Mammary epithelial cell (primary cell): Measurements from ENCODE around the gene TNFRSF18.

ENCODE experiments used
- CTCF ChIP-seq, 2 donors: IDR thresholded peaks in 1 of 2; conservative IDR thresholded peaks in 1 of 2; 2 replicates each; pipeline ENCODE4 v1.5.1; 2011 to 2012; ENCODE audit warnings: inconsistent platforms in 2 of 2, low read length in 2 of 2, mild to moderate bottlenecking in 2 of 2, control low read depth in 1 of 2, low read depth in 1 of 2; ENCODE audit not compliant: insufficient read depth in 1 of 2; ENCODE audit errors: extremely low read depth in 1 of 2
- EZH2 ChIP-seq: IDR thresholded peaks from 2 replicates; pipeline ENCODE4 v1.6.1; 2012; ENCODE audit warnings: low read length, inconsistent platforms, borderline replicate concordance

- TF ChIP-seq CTCF (conservative IDR thresholded peaks at IDR 0.05 in 1 of 2, IDR thresholded peaks at IDR 0.05 in 1 of 2; ENCODE audit: extremely low read depth in 1 of 2, insufficient read depth in 1 of 2, low read depth in 1 of 2, low read length in 2 of 2) (no peak), EZH2 (no peak)
Observed at GRCh38 chr1:1223891-1224290, 17.5 kb upstream of the TNFRSF18 start.
